GM23338 (cell line): ENCODE measurements around the gene CFLAR. TPM values are rescaled to one million over a fixed set of nuclear protein-coding genes. Genes with fewer than 3 reads are reported as not detected.

Experiments used
- ATAC-seq: fragments of 200-7000 bp; cut with Tn5 transposase; 3 replicates; pipeline ENCODE4 v1.9.1; 2020
- DNase-seq: peaks from one replicate; pipeline ENCODE4 v3.0.0-alpha.2; 2015; ENCODE audit warnings: low spot score
- H2AFZ ChIP-seq: fragments of 200-600 bp; sonication (generic); 2 replicates; pipeline ENCODE4 v1.8.0; 2016; ENCODE audit warnings: antibody characterized with exemption, mild to moderate bottlenecking, moderate library complexity
- H3F3A ChIP-seq: fragments of 200-600 bp; sonication (generic); replicated peaks from 2 replicates; pipeline ENCODE4 v1.8.0; 2017; ENCODE audit warnings: antibody characterized with exemption, mixed run types, low read depth
- H3K27ac ChIP-seq: fragments of 200-600 bp; sonication (generic); 2 replicates; pipeline ENCODE4 v1.6.1; 2016; ENCODE audit warnings: low read depth
- H3K27me3 ChIP-seq: fragments of 200-600 bp; sonication (generic); 2 replicates; pipeline ENCODE4 v1.8.0; 2016; ENCODE audit warnings: mild to moderate bottlenecking, mixed run types, moderate library complexity; ENCODE audit not compliant: insufficient read depth
- H3K36me3 ChIP-seq: fragments of 200-600 bp; sonication (generic); 2 replicates; pipeline ENCODE4 v1.8.0; 2016; ENCODE audit warnings: mild to moderate bottlenecking; ENCODE audit not compliant: insufficient read depth
- H3K4me1 ChIP-seq: fragments of 200-600 bp; sonication (generic); 2 replicates; pipeline ENCODE4 v1.8.0; 2016; ENCODE audit warnings: mild to moderate bottlenecking, moderate library complexity; ENCODE audit not compliant: insufficient read depth
- H3K4me2 ChIP-seq: fragments of 200-600 bp; sonication (generic); 2 replicates; pipeline ENCODE4 v1.7.1; 2017; ENCODE audit warnings: mixed run types
- H3K4me3 ChIP-seq: fragments of 200-600 bp; sonication (generic); 2 replicates; pipeline ENCODE4 v1.6.1; 2016; ENCODE audit warnings: mixed run types
- H3K79me2 ChIP-seq: fragments of 200-600 bp; sonication (generic); replicated peaks from 2 replicates; pipeline ENCODE4 v1.8.0; 2017; ENCODE audit warnings: mild to moderate bottlenecking; ENCODE audit not compliant: insufficient read depth
- H3K9me2 ChIP-seq: fragments of 200-600 bp; sonication (generic); 2 replicates; pipeline ENCODE4 v1.8.0; 2017; ENCODE audit not compliant: insufficient read depth
- H4K20me1 ChIP-seq: fragments of 200-600 bp; sonication (generic); replicated peaks from 2 replicates; pipeline ENCODE4 v1.8.0; 2017; ENCODE audit warnings: mild to moderate bottlenecking; ENCODE audit not compliant: insufficient read depth
- H3K27ac Mint-ChIP-seq: 2 replicates; pipeline ENCODE4 v1.8.0; 2020; ENCODE audit warnings: inconsistent platforms, mild to moderate bottlenecking, moderate library complexity, mixed read lengths
- H3K27me3 Mint-ChIP-seq: 3 replicates; pipeline ENCODE4 v1.8.0; 2022; ENCODE audit warnings: low read depth, mild to moderate bottlenecking, moderate library complexity, mixed read lengths, inconsistent platforms; ENCODE audit not compliant: insufficient read depth, poor library complexity
- H3K36me3 Mint-ChIP-seq: 3 replicates; pipeline ENCODE4 v1.8.0; 2021; ENCODE audit warnings: low read depth, mild to moderate bottlenecking, inconsistent platforms, moderate library complexity, mixed read lengths
- H3K4me1 Mint-ChIP-seq: 3 replicates; pipeline ENCODE4 v1.8.0; 2020; ENCODE audit warnings: mild to moderate bottlenecking, inconsistent platforms, mixed read lengths
- H3K4me3 Mint-ChIP-seq: 3 replicates; pipeline ENCODE4 v1.8.0; 2021; ENCODE audit warnings: moderate library complexity, mild to moderate bottlenecking, inconsistent platforms, mixed read lengths
- H3K9me3 Mint-ChIP-seq: 3 replicates; pipeline ENCODE4 v1.8.0; 2020; ENCODE audit warnings: moderate library complexity, mild to moderate bottlenecking, inconsistent platforms, mixed read lengths
- CREB1 ChIP-seq: fragments of 250-450 bp; sonication (Bioruptor Pico); IDR thresholded peaks from 2 replicates; pipeline ENCODE4 v1.5.0; 2020; ENCODE audit warnings: low read depth, mild to moderate bottlenecking, moderate library complexity
- EZH2 ChIP-seq: fragments of 200-600 bp; sonication (generic); IDR thresholded peaks from one replicate; pipeline ENCODE4 v1.8.0; 2017; ENCODE audit warnings: antibody characterized with exemption, mild to moderate bottlenecking, low read depth; ENCODE audit not compliant: unreplicated experiment
- JUNB ChIP-seq: IDR thresholded peaks from one replicate; pipeline ENCODE4 v1.6.1; 2016; ENCODE audit warnings: antibody characterized with exemption; ENCODE audit not compliant: unreplicated experiment
- POLR2AphosphoS5 ChIP-seq: IDR thresholded peaks from 2 replicates; pipeline ENCODE4 v1.6.1; 2016; ENCODE audit warnings: antibody characterized with exemption, low read depth
- STAT1 ChIP-seq: IDR thresholded peaks from one replicate; pipeline ENCODE4 v1.6.1; 2016; ENCODE audit warnings: antibody characterized with exemption; ENCODE audit not compliant: unreplicated experiment
- ZNF114 ChIP-seq: fragments of 250-450 bp; sonication (Bioruptor Pico); IDR thresholded peaks from 2 replicates; pipeline ENCODE4 v1.5.0; 2020; ENCODE audit warnings: mild to moderate bottlenecking, moderate library complexity
- ZNF331 ChIP-seq: fragments of 250-450 bp; sonication (Bioruptor Pico); IDR thresholded peaks from 2 replicates; pipeline ENCODE4 v1.5.0; 2020; ENCODE audit warnings: low read depth, mild to moderate bottlenecking, moderate library complexity
- ZNF462 ChIP-seq: fragments of 250-450 bp; sonication (Bioruptor Pico); IDR thresholded peaks from 2 replicates; pipeline ENCODE4 v1.5.0; 2020; ENCODE audit warnings: mild to moderate bottlenecking, moderate library complexity
- polyA plus RNA-seq: library from polyadenylated mRNA; unstranded; fragments of >200 nt; fragmentation: Nextera tagmentation; extraction: Ambion mirVana; gene quantifications from 2 replicates; pipeline ENCODE4 v1.2.1, GENCODE V29; 2016
- total RNA-seq: library from RNA; depleted of rRNA; stranded (reverse); fragments of >200 nt; shearing (Covaris generic); gene quantifications from 2 replicates; pipeline ENCODE4 v1.2.3, GENCODE V29; 2014
- TF ChIP-seq, protein P1 (sequence below), 2 experiments: fragments of 200-600 bp in 1 of 2; sonication (generic) in 1 of 2; conservative IDR thresholded peaks; 2 replicates each; pipeline versions ENCODE4 v1.5.1 to v1.6.1; 2016 to 2017; ENCODE audit warnings: antibody characterized with exemption in 2 of 2, low read depth in 2 of 2, mild to moderate bottlenecking in 2 of 2, moderate library complexity in 1 of 2
- TF ChIP-seq, protein P2 (sequence below): IDR thresholded peaks from 2 replicates; pipeline ENCODE4 v1.6.1; 2016; ENCODE audit warnings: antibody characterized with exemption

The CFLAR gene
- total and polyA plus RNA-seq, 2 experiments from 2014 or later: 10.1 to 15.1 TPM

DNA sequence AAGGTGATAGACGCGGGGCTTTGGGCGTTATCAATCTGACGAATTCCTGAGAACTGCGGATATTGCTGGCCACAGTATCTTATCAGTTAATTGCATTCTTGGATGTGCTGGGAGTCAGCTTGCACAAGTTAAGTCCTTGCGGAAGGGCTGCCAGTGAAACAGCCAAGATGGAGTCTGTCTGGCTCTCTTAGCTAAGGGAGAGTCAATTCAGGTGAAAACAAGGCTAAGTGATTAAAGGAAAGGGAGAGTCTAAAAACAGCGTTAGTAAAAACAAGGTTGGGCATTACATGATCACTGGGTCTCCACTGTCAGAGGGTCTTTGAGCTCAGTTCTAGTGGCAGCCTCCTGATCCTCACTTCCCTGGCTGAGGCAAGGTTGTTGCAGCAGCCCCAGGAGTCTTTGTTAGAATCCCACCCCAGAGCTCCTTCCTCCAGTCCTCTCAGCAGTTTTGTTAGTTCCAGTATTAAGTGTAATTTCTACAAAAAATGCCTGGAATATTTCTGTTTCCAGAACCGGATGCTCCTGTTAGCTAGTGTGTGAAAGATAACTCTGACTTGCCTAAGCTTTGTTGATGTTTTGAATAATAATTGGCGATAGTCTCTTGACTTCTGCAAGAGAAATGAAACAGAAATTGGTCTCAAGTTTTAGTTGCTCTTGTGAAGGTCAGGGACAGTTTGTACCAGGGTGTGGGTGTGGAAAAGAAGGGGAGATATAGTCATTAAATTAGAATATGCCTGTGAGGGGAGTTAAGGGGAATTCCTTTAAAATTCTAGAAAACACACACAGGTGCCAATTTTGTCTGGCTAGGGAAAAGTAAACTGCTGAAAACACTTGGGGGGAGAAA, 10.6 kb downstream of the CFLAR start:
- no peak for TF ChIP-seq ZNF462 (CRISPR knock-in tag)
- no peak for TF ChIP-seq ZNF114 (CRISPR knock-in tag)
- TF ChIP-seq EZH2: no peak
- TF ChIP-seq CREB1: no peak
- TF ChIP-seq POLR2AphosphoS5: no peak
- TF ChIP-seq, protein P1, sequence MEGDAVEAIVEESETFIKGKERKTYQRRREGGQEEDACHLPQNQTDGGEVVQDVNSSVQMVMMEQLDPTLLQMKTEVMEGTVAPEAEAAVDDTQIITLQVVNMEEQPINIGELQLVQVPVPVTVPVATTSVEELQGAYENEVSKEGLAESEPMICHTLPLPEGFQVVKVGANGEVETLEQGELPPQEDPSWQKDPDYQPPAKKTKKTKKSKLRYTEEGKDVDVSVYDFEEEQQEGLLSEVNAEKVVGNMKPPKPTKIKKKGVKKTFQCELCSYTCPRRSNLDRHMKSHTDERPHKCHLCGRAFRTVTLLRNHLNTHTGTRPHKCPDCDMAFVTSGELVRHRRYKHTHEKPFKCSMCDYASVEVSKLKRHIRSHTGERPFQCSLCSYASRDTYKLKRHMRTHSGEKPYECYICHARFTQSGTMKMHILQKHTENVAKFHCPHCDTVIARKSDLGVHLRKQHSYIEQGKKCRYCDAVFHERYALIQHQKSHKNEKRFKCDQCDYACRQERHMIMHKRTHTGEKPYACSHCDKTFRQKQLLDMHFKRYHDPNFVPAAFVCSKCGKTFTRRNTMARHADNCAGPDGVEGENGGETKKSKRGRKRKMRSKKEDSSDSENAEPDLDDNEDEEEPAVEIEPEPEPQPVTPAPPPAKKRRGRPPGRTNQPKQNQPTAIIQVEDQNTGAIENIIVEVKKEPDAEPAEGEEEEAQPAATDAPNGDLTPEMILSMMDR (conservative IDR thresholded peaks at IDR 0.05; ENCODE audit: low read depth in 2 of 2): no peak
- TF ChIP-seq STAT1: no peak
- TF ChIP-seq, protein P2, sequence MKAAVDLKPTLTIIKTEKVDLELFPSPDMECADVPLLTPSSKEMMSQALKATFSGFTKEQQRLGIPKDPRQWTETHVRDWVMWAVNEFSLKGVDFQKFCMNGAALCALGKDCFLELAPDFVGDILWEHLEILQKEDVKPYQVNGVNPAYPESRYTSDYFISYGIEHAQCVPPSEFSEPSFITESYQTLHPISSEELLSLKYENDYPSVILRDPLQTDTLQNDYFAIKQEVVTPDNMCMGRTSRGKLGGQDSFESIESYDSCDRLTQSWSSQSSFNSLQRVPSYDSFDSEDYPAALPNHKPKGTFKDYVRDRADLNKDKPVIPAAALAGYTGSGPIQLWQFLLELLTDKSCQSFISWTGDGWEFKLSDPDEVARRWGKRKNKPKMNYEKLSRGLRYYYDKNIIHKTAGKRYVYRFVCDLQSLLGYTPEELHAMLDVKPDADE: no peak
- no peak for TF ChIP-seq JUNB
- no peak for TF ChIP-seq ZNF331 (CRISPR knock-in tag)
- peak overlapping the region; percentile 52; the same call in 1 of the 2 replicates for H3K4me2 ChIP-seq
- 0 out of 2 replicates have a peak, but pooled peaks cover 2% of the 10 kb centered on the region for H3K9me2 ChIP-seq
- Mint-ChIP-seq H3K4me1 (peaks cover 47% of the 10 kb centered on the region), H3K9me3 (no peaks in the 10 kb centered on the region), H3K27ac (0 out of 2 replicates have a peak overlapping the region, but pooled peaks have one; percentile 50), H3K4me3 (no peak overlapping the region; the same call in 2 of the 3 replicates), H3K27me3 (peaks cover 7% of the 10 kb centered on the region), H3K36me3 (no peaks in the 10 kb centered on the region)
- DNase-seq (no peak), ATAC-seq (peak; percentile 23)
- H3K4me3 ChIP-seq: no peak overlapping the region
- H3K36me3 ChIP-seq: no peaks in the 10 kb centered on the region
- H2AFZ ChIP-seq: no peak overlapping the region
- H3K27me3 ChIP-seq: no peaks in the 10 kb centered on the region
- H3K27ac ChIP-seq: peak overlapping the region; percentile 57
- H3K4me1 ChIP-seq: peaks cover 45% of the 10 kb centered on the region
- no peaks in the 10 kb centered on the region for H3F3A ChIP-seq
- peaks cover 4% of the 10 kb centered on the region; the same call in 1 of the 2 replicates for H3K79me2 ChIP-seq
- H4K20me1 ChIP-seq: no peaks in the 10 kb centered on the region
